ENCODE measurements around the gene GTSE1. TPM values are rescaled to one million over a fixed set of nuclear protein-coding genes. Genes with fewer than 3 reads are reported as not detected.

GTSE1 gene
- polyA plus RNA-seq, 1 donor (not counting 4 experiments of a cell fraction or from before 2014, with no cell fraction given) = 4.7 TPM

DNA sequence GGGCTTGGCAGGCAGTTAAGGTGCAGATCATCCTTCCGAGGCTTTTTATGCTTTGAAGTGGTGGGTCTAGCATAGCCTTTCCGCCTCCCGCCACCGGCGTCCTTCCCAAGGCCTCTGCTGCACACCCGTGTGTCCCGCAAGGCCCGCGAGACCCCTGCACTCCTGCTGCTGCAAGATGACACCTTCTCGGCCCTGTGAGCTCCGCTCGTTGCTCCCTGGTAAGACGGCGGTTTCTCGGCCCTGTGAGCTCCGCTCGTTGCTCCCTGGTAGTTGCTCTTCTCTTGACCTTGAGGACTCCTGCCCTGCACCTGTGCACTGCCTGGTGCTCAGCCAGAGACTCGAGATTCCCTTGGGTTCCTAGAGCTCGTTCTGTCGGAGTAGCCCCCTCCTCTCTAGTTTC, 21.0 kb downstream of the GTSE1 start:
- Histone ChIP-seq H3K4me2 (ENCODE audit: control insufficient read depth, extremely low read depth, insufficient read depth, low read depth, low read length) (no peak overlapping the region), H3K27ac (ENCODE audit: control insufficient read depth, insufficient read depth, low read length) (no peak overlapping the region), H2AFZ (ENCODE audit: control insufficient read depth, low read length) (no peak overlapping the region), H3K36me3 (ENCODE audit: control insufficient read depth in 2 of 2, extremely low read depth in 1 of 2, insufficient read depth in 2 of 2, low read length in 2 of 2) (peaks cover 2 to 18% of the 10 kb centered on the region in 2 experiments), H3K27me3 (ENCODE audit: control insufficient read depth, extremely low read depth, insufficient read depth, low read length) (no peaks in the 10 kb centered on the region), H4K20me1 (ENCODE audit: control insufficient read depth, extremely low read depth, insufficient read depth, low read length) (no peaks in the 10 kb centered on the region), H3K79me2 (ENCODE audit: control insufficient read depth, insufficient read depth, low read length) (peaks cover 5% of the 10 kb centered on the region), H3K9me3 (ENCODE audit: control insufficient read depth, low read depth, low read length) (no peaks in the 10 kb centered on the region), H3K4me3 (ENCODE audit: control insufficient read depth in 2 of 3, extremely low read depth in 1 of 3, insufficient read depth in 2 of 3, low read depth in 1 of 3, low read length in 3 of 3) (no peak overlapping the region), H3K4me1 (ENCODE audit: control insufficient read depth, extremely low read depth, insufficient read depth, low read length) (no peaks in the 10 kb centered on the region), H3K9me1 (ENCODE audit: control insufficient read depth, extremely low read depth, insufficient read depth, low read length) (no peaks in the 10 kb centered on the region), H3K9ac (ENCODE audit: control insufficient read depth, extremely low read depth, insufficient read depth, low read length) (no peak overlapping the region)
- dilution Hi-C loops (cut with MboI; ENCODE audit: extremely low pct_ligation_motif_present, low sequenced_read_pairs) = no loop called here
- no peak for FAIRE-seq
- DNase-seq (ENCODE audit: low read depth, low spot score) = no peak
- TF ChIP-seq CTCF (optimal IDR thresholded peaks at IDR 0.05 in 1 of 3, IDR thresholded peaks at IDR 0.05 in 1 of 3, conservative IDR thresholded peaks at IDR 0.05 in 1 of 3; ENCODE audit: extremely low read depth in 1 of 3, insufficient read depth in 2 of 3, low read length in 3 of 3) = no peak
- no peak for TF ChIP-seq EZH2 (IDR thresholded peaks at IDR 0.05; ENCODE audit: low read length)

DNA sequence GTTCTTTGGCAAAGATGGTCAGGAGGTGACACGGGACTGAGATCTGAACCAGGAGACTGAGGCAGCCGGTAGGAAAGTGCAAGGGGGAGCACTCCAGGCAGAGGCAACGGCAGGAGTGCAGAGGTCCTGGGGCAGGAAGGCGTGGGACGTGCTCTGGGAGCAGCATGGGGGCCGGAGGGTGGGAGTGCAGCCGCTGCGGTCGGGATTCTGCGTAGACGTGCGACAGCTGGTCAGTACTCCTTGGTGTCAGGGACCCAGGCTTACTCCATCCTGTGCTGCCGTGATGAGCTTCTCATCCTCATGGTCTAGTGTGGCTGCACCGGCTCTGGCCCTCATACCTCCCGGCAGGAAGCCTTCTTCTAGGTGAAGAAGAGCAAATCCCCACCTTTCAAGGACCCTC, 21.9 kb downstream of the GTSE1 start:
- Histone ChIP-seq H3K36me3 (ENCODE audit: control insufficient read depth in 2 of 2, extremely low read depth in 1 of 2, insufficient read depth in 2 of 2, low read length in 2 of 2) (peaks cover 2 to 18% of the 10 kb centered on the region in 2 experiments), H4K20me1 (ENCODE audit: control insufficient read depth, extremely low read depth, insufficient read depth, low read length) (no peaks in the 10 kb centered on the region), H3K79me2 (ENCODE audit: control insufficient read depth, insufficient read depth, low read length) (peaks cover 5% of the 10 kb centered on the region), H3K27ac (ENCODE audit: control insufficient read depth, insufficient read depth, low read length) (no peak overlapping the region), H3K4me3 (ENCODE audit: control insufficient read depth in 2 of 3, extremely low read depth in 1 of 3, insufficient read depth in 2 of 3, low read depth in 1 of 3, low read length in 3 of 3) (no peak overlapping the region), H3K9me1 (ENCODE audit: control insufficient read depth, extremely low read depth, insufficient read depth, low read length) (no peaks in the 10 kb centered on the region), H3K4me1 (ENCODE audit: control insufficient read depth, extremely low read depth, insufficient read depth, low read length) (no peaks in the 10 kb centered on the region), H3K9me3 (ENCODE audit: control insufficient read depth, low read depth, low read length) (no peaks in the 10 kb centered on the region), H3K27me3 (ENCODE audit: control insufficient read depth, extremely low read depth, insufficient read depth, low read length) (no peaks in the 10 kb centered on the region), H2AFZ (ENCODE audit: control insufficient read depth, low read length) (no peak overlapping the region), H3K4me2 (ENCODE audit: control insufficient read depth, extremely low read depth, insufficient read depth, low read depth, low read length) (no peak overlapping the region), H3K9ac (ENCODE audit: control insufficient read depth, extremely low read depth, insufficient read depth, low read length) (no peak overlapping the region)
- no peak for TF ChIP-seq EZH2 (IDR thresholded peaks at IDR 0.05; ENCODE audit: low read length)
- no peak for TF ChIP-seq CTCF (optimal IDR thresholded peaks at IDR 0.05 in 1 of 3, IDR thresholded peaks at IDR 0.05 in 1 of 3, conservative IDR thresholded peaks at IDR 0.05 in 1 of 3; ENCODE audit: extremely low read depth in 1 of 3, insufficient read depth in 2 of 3, low read length in 3 of 3)
- no peak for FAIRE-seq
- dilution Hi-C loops (cut with MboI; ENCODE audit: extremely low pct_ligation_motif_present, low sequenced_read_pairs) = no loop called here
- no peak for DNase-seq (ENCODE audit: low read depth, low spot score)
